Hair follicular keratinocyte (primary cell): Measurements from ENCODE around the gene PRRX2. TPM values are rescaled to one million over a fixed set of nuclear protein-coding genes. Genes with fewer than 3 reads are reported as not detected.

ENCODE experiments used
- total RNA-seq: library from RNA; depleted of rRNA; stranded (reverse); fragments of >200 nt; gene quantifications from 2 replicates; pipeline ENCODE4 v1.2.3, GENCODE V29; 2015

PRRX2 gene
- total RNA-seq = not detected in 2 replicates

DNA sequence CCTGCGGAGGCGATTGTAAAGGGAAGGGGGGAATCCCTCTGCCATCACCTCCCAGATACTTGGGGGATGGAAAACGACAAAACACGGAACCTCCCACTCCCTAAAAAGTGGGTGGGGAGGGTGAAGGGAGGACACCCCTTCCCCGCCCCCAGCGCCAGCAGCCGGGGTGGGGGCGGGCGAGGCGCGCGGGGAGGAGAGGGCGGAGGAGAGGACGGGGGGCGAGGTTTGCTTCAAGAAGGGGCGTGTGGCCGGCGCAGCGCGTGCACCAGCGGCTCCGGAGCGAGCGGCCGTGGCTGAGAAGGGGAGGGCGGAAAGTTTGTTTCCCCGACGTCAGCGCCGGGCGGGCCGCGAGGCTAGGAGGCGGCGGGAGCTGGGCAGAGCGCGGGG, at the start of gene PRRX2:
Gene PRRX2 (plus strand): TSS at position 259 of the 387 bp plus-strand sequence. CDS start 221 bp downstream, outside the sequence.

DNA sequence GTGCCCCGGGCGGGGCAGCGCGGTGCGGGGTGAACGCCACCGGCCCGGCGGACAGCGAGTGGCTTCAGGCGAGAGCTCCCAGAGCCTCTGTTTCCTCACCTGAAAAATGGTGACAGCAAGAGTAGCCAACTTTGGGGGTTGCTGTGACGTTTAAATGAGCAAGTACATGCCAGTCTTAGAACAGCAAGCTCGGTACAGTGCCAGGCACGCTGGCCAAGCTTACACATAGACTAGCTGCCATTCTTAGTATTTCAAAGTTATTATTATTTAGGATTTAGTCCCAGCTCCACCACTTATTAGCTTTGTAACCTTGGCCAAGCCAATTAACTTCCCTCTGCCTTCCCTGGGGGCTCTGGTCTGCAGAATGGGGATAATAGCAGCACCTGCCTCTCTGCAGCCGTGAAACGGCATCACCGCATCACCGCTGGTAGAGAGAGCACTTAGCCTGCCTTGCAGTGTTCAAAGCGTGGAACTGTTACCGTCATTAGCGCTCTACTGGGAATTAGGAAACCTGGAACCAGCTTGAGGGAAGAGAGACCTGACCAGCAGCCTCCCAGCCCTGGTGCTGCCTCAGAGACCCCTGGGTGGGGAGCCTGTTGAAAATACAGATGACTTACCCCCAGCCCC, 44.7 kb upstream of the PRRX2 start, which contains the start of gene C9orf50:
Gene C9orf50 (minus strand): TSS at position 433 of the 627 bp plus-strand sequence. CDS start 527 bp downstream, outside the sequence.

DNA sequence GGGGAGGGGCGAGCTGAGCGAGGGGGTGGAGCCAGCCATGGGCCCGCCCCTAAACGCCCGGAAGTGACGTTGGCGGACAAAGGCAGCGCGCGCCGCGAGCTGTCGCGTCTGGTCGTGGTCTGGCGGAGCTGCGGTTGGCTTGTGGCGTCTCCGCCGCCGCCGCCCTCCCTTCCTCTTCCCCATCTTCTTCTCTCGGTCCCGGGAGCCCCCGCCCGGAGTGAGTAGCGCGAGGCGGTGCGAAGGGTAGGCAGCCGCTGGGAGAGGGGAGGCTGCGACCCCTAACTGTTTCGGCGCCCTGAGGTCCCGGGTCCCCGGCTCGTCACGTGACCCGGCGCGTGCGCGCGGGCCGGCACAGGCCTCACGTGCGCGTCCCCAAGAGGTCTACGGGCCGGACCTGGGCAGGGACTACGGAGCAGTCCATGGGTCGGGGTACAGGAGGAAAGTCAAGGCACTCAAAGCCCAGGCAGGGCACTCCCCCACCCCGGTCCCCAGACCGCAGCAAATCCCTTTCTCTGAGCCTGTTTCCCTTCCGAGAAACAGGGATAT, 39.3 kb upstream of the PRRX2 start, which contains the start of gene NTMT1:
Gene NTMT1 (plus strand): TSS at position 85 of the 546 bp plus-strand sequence. CDS start 6,541 bp downstream, outside the sequence.

DNA sequence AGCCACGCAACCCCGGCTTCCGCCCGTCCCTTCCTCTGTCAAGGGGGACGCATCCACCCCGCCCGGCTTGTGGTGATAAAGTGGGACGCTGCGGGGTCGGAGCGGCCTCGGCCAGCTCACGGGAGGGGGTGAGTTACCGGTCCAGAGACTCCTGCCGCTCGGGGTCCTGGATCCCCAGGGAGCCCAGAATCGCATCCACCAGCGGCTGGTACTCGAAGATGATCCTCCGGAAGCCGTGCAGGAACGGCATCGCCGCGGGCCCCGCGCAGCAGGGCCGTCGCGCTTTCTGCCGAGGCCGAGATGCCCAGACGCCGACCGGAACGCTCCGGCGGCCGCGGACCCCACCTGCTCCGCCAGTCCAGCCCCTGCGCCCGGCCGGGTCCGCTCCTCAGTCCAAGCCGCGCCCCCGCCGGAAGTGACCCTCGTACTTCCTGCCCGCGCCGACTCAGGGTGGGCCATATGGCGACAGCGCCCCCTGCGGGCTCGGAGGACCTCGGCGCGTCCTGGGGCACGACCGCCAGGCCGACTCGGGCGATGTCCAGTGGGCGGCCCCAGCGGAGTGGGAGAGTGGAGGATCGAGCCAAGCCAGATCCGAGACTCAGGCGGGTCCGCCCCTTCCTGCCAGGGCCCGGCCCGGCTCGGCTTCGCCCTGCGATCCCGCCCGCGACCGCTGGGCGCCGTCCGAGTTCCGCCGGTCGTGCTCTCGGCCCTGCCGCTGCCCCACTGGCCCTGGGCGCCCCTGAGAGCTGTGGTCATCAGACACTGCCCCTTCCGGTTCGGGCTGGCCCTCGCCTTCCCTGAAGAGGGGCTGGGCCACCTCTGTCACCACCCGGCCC, 23.5 kb upstream of the PRRX2 start, which contains the start of gene ASB6:
Gene ASB6 (minus strand): TSS at position 402 of the 836 bp plus-strand sequence. CDS start 152 bp downstream, at position 250.

DNA sequence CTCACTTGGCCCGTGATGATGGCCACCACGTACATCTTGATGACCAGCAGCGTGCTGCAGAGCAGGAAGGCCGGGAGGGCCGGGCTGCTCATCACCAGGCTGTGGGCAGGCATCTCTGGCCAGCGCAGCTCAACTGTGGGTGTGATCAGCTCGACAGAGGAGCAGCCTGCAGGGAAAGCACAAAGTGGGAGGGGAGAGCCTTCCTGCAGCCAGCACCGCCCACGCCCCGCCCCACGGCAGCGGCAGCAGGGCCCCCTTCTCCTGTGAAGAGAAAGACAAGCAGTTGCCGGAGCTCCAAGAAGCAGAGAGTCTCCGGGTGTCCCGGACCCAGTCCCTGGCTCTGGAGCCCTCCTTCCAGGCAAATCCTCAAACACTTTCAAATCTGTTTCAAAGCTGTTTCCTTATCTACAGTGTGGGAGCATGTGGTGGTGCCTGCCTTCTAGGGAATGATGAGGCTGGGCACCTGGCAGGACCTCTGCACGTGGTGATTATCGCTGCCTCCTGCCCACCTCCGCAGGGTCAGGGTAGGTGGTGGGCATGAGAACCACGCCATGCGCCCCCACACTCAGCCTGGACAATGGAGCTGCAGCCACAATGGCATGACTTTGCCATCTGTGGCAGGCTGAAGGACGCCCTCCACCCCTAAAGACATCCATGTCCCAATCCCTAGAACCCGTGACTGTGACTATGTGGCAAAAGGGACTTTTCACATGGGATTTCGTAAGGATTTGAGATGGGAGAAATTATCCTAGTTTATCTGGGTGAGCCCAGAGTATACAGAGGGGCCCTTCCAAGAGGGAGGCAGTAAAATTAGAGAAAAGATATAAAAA, 87.7 kb downstream of the PRRX2 start, which contains the start of gene PTGES:
Gene PTGES (minus strand): TSS at position 143 of the 830 bp plus-strand sequence. CDS start 30 bp downstream, at position 113.

Other genes starting within 250 kb of the PRRX2 start
- gene C9orf50, start 44.5 kb upstream of the PRRX2 start, total RNA-seq = not detected in 2 replicates
- gene NTMT1, start 39.5 kb upstream of the PRRX2 start, total RNA-seq = 38.3 and 73.1 TPM in 2 replicates
- gene ASB6, start 23.5 kb upstream of the PRRX2 start, total RNA-seq = 25.4 and 28.5 TPM in 2 replicates
- 0.70 and 6.2 TPM in 2 replicates for gene PTGES, start 87.4 kb downstream of the PRRX2 start, total RNA-seq
- gene TOR1B, start 137.5 kb downstream of the PRRX2 start, total RNA-seq = 26.2 and 29.1 TPM in 2 replicates
- 45.7 and 54.8 TPM in 2 replicates for gene TOR1A, start 158.5 kb downstream of the PRRX2 start, total RNA-seq
- 25.4 and 48.2 TPM in 2 replicates for gene C9orf78, start 169.6 kb downstream of the PRRX2 start, total RNA-seq
- 9.2 and 9.8 TPM in 2 replicates for gene USP20, start 169.8 kb downstream of the PRRX2 start, total RNA-seq